ENCODE results near the gene PDE4D.

GRCh38 chr5:59678943-59679342, 214.6 kb downstream of the PDE4D start:
- TF ChIP-seq CTCF (IDR thresholded peaks at IDR 0.05; ENCODE audit: extremely low read depth in 1 of 2, insufficient read depth in 1 of 2, low read depth in 1 of 2, low read length in 2 of 2): no peak
- TF ChIP-seq POLR2AphosphoS5 (IDR thresholded peaks at IDR 0.05; ENCODE audit: insufficient read depth, low read depth, low read length): no peak
- TF ChIP-seq POLR2A (IDR thresholded peaks at IDR 0.05; ENCODE audit: low read depth, low read length): no peak
- no peak for TF ChIP-seq EZH2 (IDR thresholded peaks at IDR 0.05; ENCODE audit: borderline replicate concordance, low read depth, low read length, severe bottlenecking)
- TF ChIP-seq GATA2 (IDR thresholded peaks at IDR 0.05; ENCODE audit: insufficient read depth, insufficient read length, low read depth, low read length): no peak
- TF ChIP-seq MAX (IDR thresholded peaks at IDR 0.05; ENCODE audit: insufficient read depth, insufficient read length): no peak
- TF ChIP-seq FOS (IDR thresholded peaks at IDR 0.05; ENCODE audit: borderline replicate concordance, insufficient read depth, low read length): no peak

Data from endothelial cell of umbilical vein (primary cell).